Cerebellar nuclear complex (tissue), 1 donor: ENCODE data around the gene HBQ1.
"Not testable (repeated sequence)": the region's sequence is repeated elsewhere in the genome, so short reads cannot be mapped to it uniquely, and the experiment has no call there.

Experiments used
- DNase-seq, 2 experiments: peaks; one replicate each; lab custom pipeline; 2025; lab: John Stamatoyannopoulos, UW

Gene HBQ1

GRCh38 chr16:211631-212180 lies 31.4 kb downstream of the HBQ1 start:
- DNase-seq, result not testable (repeated sequence)

- DNase-seq, result no peak
Measured at GRCh38 chr16:212999-213398, 32.7 kb downstream of the HBQ1 start.

DNA sequence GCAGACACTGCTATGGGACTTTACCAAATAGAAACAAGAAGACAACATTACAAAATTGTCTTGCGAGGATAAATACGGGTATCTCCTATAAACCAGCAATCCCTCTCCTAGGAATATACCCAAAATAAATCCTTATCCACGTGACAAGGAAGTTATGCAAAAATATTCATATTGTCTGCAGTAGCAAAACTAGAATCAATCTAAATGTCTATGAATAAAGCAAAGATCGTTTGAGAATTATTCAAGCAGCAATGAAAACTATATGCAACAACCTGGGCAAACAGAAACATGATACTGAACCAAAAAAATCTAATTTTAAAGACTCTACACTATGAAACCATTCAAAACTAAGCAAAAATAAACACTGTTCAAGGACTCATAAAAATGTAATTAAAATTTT lies 39.8 kb downstream of the HBQ1 start:
- DNase-seq, result no peak

DNA sequence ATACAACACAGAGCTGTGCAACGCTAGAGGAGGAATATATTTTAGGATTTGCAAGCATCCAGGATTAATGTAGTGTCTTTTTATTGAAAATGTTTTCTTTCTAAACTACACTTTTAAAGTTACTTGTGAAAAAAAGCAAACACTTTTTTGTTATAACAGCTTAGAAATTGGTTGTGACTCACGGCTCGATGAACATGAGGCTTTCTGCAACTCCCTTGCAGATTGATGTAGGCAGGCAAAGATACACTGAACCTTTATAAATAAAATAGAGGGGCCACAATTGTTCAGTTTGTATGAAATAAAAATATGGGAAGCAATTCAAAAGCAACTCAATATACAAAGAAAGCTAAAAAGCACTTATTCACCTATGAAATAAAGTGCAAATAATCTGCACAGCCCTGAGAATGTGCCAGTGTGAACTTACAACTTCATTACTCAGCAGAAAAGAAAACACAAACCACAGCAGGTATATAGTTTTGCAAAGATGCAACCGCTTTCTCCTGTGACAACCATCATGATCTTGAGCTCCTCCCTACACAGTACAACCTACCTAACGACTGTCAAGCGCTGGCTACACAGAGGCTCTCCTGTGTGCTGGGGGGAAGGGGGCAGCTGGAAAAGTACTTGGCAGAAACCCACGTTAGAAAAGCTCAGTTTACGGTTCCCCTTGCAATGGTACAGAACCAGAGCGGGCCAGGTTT lies 48.0 kb downstream of the HBQ1 start:
- DNase-seq, result no peak

- peak; percentile 52 to 82 for DNase-seq
Measured at GRCh38 chr16:228852-229730, 48.8 kb downstream of the HBQ1 start, which contains the start of gene LUC7L. LUC7L (minus strand) TSS chr16:229449; CDS start chr16:229339, 110 bp downstream.

- no peak for DNase-seq
Measured at GRCh38 chr16:229731-230281, 49.5 kb downstream of the HBQ1 start.

DNA sequence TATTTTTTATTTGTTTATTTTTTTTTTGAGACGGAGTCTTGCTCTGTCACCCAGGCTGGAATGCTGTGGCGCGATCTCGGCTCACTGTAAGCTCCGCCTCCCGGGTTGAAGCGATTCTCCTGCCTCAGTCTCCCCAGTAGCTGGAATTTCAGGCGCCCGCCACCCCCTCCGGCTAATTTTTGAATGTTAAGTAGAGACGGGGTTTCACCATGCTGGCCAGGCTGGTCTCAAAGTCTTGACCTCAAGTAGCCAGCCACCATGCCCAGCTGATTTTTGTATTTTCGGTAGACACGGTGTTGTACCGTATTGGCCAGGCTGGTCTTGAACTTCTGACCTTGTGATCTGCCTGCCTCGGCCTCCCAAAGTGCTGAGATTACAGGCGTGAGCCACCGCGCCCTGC lies 50.1 kb downstream of the HBQ1 start:
- DNase-seq, result not testable (repeated sequence)
